AG04450 (cell line): ENCODE data around the gene WASHC3. TPM values are rescaled to one million over a fixed set of nuclear protein-coding genes. Genes with fewer than 3 reads are reported as not detected.

Experiments
- CTCF ChIA-PET: fragments of 300-600, 350-600 bp; formaldehyde crosslinking; extraction: SDS; loops from one replicate; lab custom pipeline; 2022; ENCODE audit warnings: antibody characterized with exemption, inconsistent platforms; lab: Charles Lee
- POLR2A ChIA-PET: fragments of 350-600 bp; formaldehyde crosslinking; extraction: SDS; loops from one replicate; lab custom pipeline; 2021; ENCODE audit warnings: antibody characterized with exemption, inconsistent platforms; lab: Yijun Ruan, JAX
- DNase-seq: peaks from one replicate; pipeline ENCODE4 v3.0.0-alpha.2; 2011; ENCODE audit warnings: low read depth, low spot score
- H3K27ac ChIP-seq: one replicate; pipeline ENCODE4 v1.5.1; 2012; ENCODE audit warnings: low read depth, low read length, control low read depth
- H3K27me3 ChIP-seq: one replicate; pipeline ENCODE4 v1.6.0; 2012; ENCODE audit warnings: low read length; ENCODE audit not compliant: control insufficient read depth, insufficient read depth
- H3K4me3 ChIP-seq: 2 replicates; pipeline ENCODE4 v1.5.1; 2011; ENCODE audit warnings: mild to moderate bottlenecking, low read depth, low read length, control low read depth
- H3K9me3 ChIP-seq: 2 replicates; pipeline ENCODE4 v1.5.1; 2012; ENCODE audit warnings: low read length; ENCODE audit not compliant: control insufficient read depth, insufficient read depth
- polyA minus RNA-seq: library from RNA; depleted of rRNA, polyadenylated mRNA; stranded (reverse); fragments of >200 nt; gene quantifications from 2 replicates; pipeline ENCODE4 v1.2.3, GENCODE V29; 2011; rRNA and poly(A)+ RNA removed
- polyA plus RNA-seq: library from polyadenylated mRNA; depleted of rRNA; stranded (reverse); fragments of >200 nt; gene quantifications from 2 replicates; pipeline ENCODE4 v1.2.3, GENCODE V29; 2011; rRNA removed
- TF ChIP-seq, protein P1 (sequence below): IDR thresholded peaks from 2 replicates; pipeline ENCODE4 v1.5.1; 2011; ENCODE audit warnings: low read depth, low read length, control low read depth, inconsistent platforms

WASHC3 gene, protein sequence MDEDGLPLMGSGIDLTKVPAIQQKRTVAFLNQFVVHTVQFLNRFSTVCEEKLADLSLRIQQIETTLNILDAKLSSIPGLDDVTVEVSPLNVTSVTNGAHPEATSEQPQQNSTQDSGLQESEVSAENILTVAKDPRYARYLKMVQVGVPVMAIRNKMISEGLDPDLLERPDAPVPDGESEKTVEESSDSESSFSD
- 79.3 and 93.8 TPM in 2 replicates for polyA plus RNA-seq
- polyA minus RNA-seq: 19.4 and 31.5 TPM in 2 replicates

DNA sequence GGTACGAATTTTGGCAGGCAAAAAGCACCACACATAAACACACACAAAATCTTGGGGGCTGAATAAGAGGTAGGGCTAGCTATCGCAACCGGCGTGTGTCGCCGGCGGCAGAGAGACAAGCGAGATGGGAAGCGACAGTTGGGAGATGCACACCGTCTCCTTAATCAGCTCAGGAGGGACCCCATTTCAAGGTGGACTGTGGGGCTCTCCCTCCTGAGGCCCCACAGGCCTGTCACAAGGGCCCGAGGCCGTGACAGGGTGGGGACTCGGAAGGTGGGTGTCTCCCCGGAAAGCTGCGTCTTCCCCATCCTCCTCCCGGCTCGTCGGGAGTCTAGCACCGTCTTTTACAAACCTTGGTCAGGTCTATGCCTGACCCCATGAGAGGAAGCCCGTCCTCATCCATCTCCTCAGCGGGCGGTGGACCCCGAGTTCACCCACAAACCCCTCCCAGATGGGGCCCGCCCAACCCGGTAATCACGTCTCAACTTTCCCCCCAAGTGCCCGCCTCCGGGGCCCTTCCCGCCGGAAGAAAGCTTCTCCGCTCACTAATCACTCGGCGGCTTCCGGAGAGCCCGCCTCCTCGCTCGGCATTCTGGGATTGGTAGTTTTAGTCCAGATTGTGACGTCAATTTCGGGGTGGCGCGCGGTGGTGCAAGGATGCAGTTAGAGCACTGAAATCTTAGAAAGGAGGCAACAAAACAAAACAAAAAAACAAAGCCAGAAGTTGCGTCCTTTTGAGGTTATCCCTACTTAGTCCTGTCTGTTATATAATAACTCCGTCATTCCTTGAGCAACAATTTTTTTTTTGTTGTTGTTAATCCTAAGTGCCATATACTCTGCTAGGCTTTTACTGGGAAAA is at the start of gene WASHC3:
WASHC3 (minus strand) TSS at position 432 of the 859 bp plus-strand sequence; CDS start at position 403, 29 bp downstream.
- ChIA-PET POLR2A (interaction anchor here (0.6 to 1.0 kb wide), 3 partner anchors 11 to 1768 kb away, joined by 3 to 8 read pairs (median 3); partner anchors contain the start of gene ARL1), CTCF (interaction anchor here (0.6 kb wide), 1 partner anchor 246 kb away, joined by 5 read pairs; no protein-coding TSS in a partner anchor)
- peak; percentile 73 for DNase-seq
- H3K9me3 ChIP-seq: no peaks in the 10 kb centered on the region
- TF ChIP-seq, protein P1, sequence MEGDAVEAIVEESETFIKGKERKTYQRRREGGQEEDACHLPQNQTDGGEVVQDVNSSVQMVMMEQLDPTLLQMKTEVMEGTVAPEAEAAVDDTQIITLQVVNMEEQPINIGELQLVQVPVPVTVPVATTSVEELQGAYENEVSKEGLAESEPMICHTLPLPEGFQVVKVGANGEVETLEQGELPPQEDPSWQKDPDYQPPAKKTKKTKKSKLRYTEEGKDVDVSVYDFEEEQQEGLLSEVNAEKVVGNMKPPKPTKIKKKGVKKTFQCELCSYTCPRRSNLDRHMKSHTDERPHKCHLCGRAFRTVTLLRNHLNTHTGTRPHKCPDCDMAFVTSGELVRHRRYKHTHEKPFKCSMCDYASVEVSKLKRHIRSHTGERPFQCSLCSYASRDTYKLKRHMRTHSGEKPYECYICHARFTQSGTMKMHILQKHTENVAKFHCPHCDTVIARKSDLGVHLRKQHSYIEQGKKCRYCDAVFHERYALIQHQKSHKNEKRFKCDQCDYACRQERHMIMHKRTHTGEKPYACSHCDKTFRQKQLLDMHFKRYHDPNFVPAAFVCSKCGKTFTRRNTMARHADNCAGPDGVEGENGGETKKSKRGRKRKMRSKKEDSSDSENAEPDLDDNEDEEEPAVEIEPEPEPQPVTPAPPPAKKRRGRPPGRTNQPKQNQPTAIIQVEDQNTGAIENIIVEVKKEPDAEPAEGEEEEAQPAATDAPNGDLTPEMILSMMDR: no peak
- peak within 1 kb of the TSS; percentile 82 for H3K4me3 ChIP-seq
- H3K27me3 ChIP-seq: no peaks in the 10 kb centered on the region
- H3K27ac ChIP-seq: peak within 1 kb of the TSS; percentile 25

DNA sequence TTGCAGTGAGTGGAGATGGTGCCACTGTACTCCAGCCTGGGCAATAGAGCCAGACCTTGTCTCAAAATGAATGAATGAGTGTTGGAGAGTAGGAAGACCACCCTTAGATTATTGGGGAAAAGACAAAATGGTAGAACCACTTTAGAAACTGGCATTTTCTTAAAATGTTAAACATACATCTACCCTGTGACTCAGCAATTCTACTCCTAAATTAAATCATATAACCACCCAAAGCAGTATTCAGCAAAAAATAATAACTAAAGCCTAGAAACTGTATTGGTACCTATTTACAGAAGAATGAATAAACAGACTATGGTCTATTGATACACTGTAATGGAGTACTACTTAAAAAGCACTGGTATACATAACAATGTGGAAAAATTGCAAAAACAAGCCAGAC is 49.0 kb upstream of the WASHC3 start:
- Histone ChIP-seq H3K27me3 (no peaks in the 10 kb centered on the region), H3K27ac (no peak overlapping the region), H3K9me3 (no peaks in the 10 kb centered on the region), H3K4me3 (no peak overlapping the region)
- POLR2A ChIA-PET: no interaction called here
- CTCF ChIA-PET: interaction anchor here (0.9 kb wide), 1 partner anchor 15 kb away, joined by 4 read pairs; no protein-coding TSS in a partner anchor
- no peak for DNase-seq
- TF ChIP-seq, protein P1: no peak

DNA sequence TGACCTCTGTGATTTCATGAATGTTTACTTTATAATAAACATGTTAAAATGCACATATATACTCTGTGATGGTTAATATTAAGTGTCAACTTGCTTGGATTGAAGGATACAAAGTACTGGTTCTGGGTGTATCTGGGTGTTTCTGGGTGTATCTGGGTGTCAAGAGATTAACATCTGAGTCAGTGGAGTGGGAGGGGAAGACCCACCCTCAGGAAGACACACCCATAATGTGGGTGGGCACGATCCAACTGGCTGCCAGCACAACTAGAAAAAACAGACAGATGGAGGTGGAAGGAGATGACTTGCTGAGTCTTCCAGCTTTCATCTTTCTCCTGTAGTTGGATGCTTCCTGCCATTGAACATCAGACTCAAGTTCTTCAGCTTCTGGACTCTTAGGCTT is 46.2 kb upstream of the WASHC3 start:
- Histone ChIP-seq H3K27ac (no peak overlapping the region), H3K9me3 (no peaks in the 10 kb centered on the region), H3K27me3 (no peaks in the 10 kb centered on the region), H3K4me3 (no peak overlapping the region)
- no peak for DNase-seq
- ChIA-PET POLR2A (no interaction called here), CTCF (no interaction called here)
- TF ChIP-seq, protein P1: no peak

DNA sequence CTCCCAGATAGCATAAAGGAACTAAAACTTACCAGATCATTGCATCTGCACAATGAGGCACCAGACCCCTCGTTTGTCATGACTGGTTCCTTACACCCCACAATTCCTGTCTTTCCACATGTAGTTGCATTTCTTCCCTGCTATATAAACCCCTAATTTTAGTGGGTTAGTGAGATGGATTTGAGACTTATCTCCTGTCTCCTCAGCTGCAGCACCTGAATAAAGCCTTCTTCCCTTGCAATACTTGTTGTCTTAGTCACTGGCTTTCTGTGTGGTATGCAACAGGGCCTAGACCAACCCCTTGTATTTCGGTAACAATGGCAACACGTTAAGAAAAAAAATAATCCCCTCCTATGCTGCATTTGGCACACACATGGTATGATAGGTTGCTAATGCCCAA is 45.1 kb upstream of the WASHC3 start:
- no peak for DNase-seq
- TF ChIP-seq, protein P1: no peak
- POLR2A ChIA-PET: no interaction called here
- Histone ChIP-seq H3K27me3 (no peaks in the 10 kb centered on the region), H3K4me3 (no peak overlapping the region), H3K9me3 (no peaks in the 10 kb centered on the region), H3K27ac (no peak overlapping the region)
- CTCF ChIA-PET: no interaction called here

DNA sequence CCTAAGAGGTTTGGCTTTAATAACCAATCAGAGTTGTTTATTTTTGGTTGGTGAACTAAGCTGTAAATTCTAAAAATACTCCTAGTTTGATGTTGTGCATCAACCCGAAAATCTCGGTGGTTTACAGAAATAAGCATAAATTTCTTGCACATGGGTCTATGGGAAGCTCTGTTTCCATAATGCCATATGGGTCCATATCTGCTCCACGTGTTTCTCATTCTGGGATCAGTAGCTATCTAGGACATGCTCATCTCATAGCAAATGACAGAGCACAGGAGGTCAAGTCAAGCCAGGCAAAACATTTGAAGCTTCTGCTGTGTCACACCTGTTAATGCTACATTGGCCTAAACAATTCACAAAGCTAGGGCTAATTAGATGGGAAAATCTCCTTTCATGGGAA is 35.1 kb upstream of the WASHC3 start:
- Histone ChIP-seq H3K4me3 (no peak overlapping the region), H3K27me3 (no peaks in the 10 kb centered on the region), H3K27ac (no peak overlapping the region), H3K9me3 (no peaks in the 10 kb centered on the region)
- POLR2A ChIA-PET: interaction anchor here (0.7 kb wide), 1 partner anchor 22 kb away, joined by 5 read pairs; no protein-coding TSS in a partner anchor
- CTCF ChIA-PET: interaction anchor here (0.7 to 7.3 kb wide), 8 partner anchors 13 to 677 kb away, joined by 3 to 80 read pairs (median 4); no protein-coding TSS in a partner anchor
- TF ChIP-seq, protein P1: no peak
- no peak for DNase-seq
